Liver (tissue), 9 donors: Measurements from ENCODE around the gene MYOC. TPM values are rescaled to one million over a fixed set of nuclear protein-coding genes. Genes with fewer than 3 reads are reported as not detected.

Experiments
- DNase-seq: peaks from one replicate; pipeline ENCODE4 v3.0.0-alpha.2; 2017; ENCODE audit warnings: low spot score
- H3K27ac ChIP-seq, 2 donors: one replicate each; pipeline ENCODE4 v1.7.0; 2013; ENCODE audit warnings: inconsistent platforms in 2 of 2, low read length in 2 of 2, control low read depth in 1 of 2, low read depth in 1 of 2, mild to moderate bottlenecking in 1 of 2
- H3K27me3 ChIP-seq, 4 donors: one replicate each; pipeline versions ENCODE4 v1.6.1 to v1.7.0; 2013; ENCODE audit warnings: low read length in 3 of 4, inconsistent platforms in 1 of 4, mild to moderate bottlenecking in 1 of 4, moderate library complexity in 1 of 4; ENCODE audit not compliant: control insufficient read depth in 4 of 4, insufficient read depth in 4 of 4
- H3K36me3 ChIP-seq, 4 donors: one replicate each; pipeline versions ENCODE4 v1.6.1 to v1.7.0; 2013; ENCODE audit warnings: low read length in 3 of 4, mild to moderate bottlenecking in 3 of 4, low read depth in 1 of 4, moderate library complexity in 1 of 4; ENCODE audit not compliant: control insufficient read depth in 4 of 4, insufficient read depth in 3 of 4
- H3K4me1 ChIP-seq, 4 donors: one replicate each; pipeline versions ENCODE4 v1.6.1 to v1.7.0; 2013; ENCODE audit warnings: low read length in 3 of 4, mild to moderate bottlenecking in 3 of 4, moderate library complexity in 1 of 4; ENCODE audit not compliant: control insufficient read depth in 4 of 4, insufficient read depth in 4 of 4
- H3K4me3 ChIP-seq, 3 donors: one replicate each; pipeline versions ENCODE4 v1.6.1 to v1.7.0; 2013; ENCODE audit warnings: low read length in 3 of 3, control low read depth in 1 of 3, low read depth in 1 of 3, mild to moderate bottlenecking in 1 of 3
- H3K9ac ChIP-seq, 2 donors: one replicate each; pipeline ENCODE4 v1.7.0; 2013; ENCODE audit warnings: low read length in 2 of 2, mild to moderate bottlenecking in 2 of 2, moderate library complexity in 2 of 2, control low read depth in 1 of 2, low read depth in 1 of 2
- H3K9me3 ChIP-seq, 4 donors: one replicate each; pipeline versions ENCODE4 v1.6.1 to v1.7.0; 2013; ENCODE audit warnings: low read length in 3 of 4; ENCODE audit not compliant: control insufficient read depth in 4 of 4
- EGR1 ChIP-seq, 2 donors: IDR thresholded peaks; 2 replicates each; pipeline ENCODE4 v1.6.1; 2016 to 2018; ENCODE audit warnings: antibody characterized with exemption in 2 of 2, low read depth in 2 of 2
- FOXA1 ChIP-seq: IDR thresholded peaks from 2 replicates; pipeline ENCODE4 v1.6.1; 2016; ENCODE audit warnings: antibody characterized with exemption
- FOXA2 ChIP-seq: IDR thresholded peaks from 2 replicates; pipeline ENCODE4 v1.6.1; 2016; ENCODE audit warnings: antibody characterized with exemption
- GABPA ChIP-seq, 2 donors: IDR thresholded peaks in 1 of 2; conservative IDR thresholded peaks in 1 of 2; 2 replicates each; pipeline ENCODE4 v1.6.1; 2016; ENCODE audit warnings: antibody characterized with exemption in 2 of 2, mild to moderate bottlenecking in 1 of 2, moderate library complexity in 1 of 2
- HNF4A ChIP-seq, 2 donors: conservative IDR thresholded peaks; 2 replicates each; pipeline ENCODE4 v1.6.1; 2016; ENCODE audit warnings: antibody characterized with exemption in 2 of 2, mild to moderate bottlenecking in 2 of 2
- HNF4G ChIP-seq: IDR thresholded peaks from 2 replicates; pipeline ENCODE4 v1.6.1; 2016; ENCODE audit warnings: antibody characterized with exemption
- JUND ChIP-seq, 2 donors: IDR thresholded peaks; 2 replicates each; pipeline ENCODE4 v1.6.1; 2016; ENCODE audit warnings: antibody characterized with exemption in 2 of 2
- NR2F2 ChIP-seq: IDR thresholded peaks from 2 replicates; pipeline ENCODE4 v1.6.1; 2016; ENCODE audit warnings: antibody characterized with exemption
- RAD21 ChIP-seq, 2 donors: IDR thresholded peaks; 2 replicates each; pipeline ENCODE4 v1.6.1; 2016; ENCODE audit warnings: antibody characterized with exemption in 2 of 2, mild to moderate bottlenecking in 2 of 2
- RXRA ChIP-seq, 2 donors: IDR thresholded peaks; 2 replicates each; pipeline ENCODE4 v1.6.1; 2017 to 2018; ENCODE audit warnings: antibody characterized with exemption in 2 of 2, mild to moderate bottlenecking in 1 of 2
- SP1 ChIP-seq: IDR thresholded peaks from 2 replicates; pipeline ENCODE4 v1.6.1; 2018; ENCODE audit warnings: antibody characterized with exemption, mild to moderate bottlenecking
- TAF1 ChIP-seq: conservative IDR thresholded peaks from 2 replicates; pipeline ENCODE4 v1.6.1; 2016; ENCODE audit warnings: antibody characterized with exemption, mild to moderate bottlenecking
- YY1 ChIP-seq: IDR thresholded peaks from 2 replicates; pipeline ENCODE4 v1.6.1; 2016; ENCODE audit warnings: antibody characterized with exemption, mild to moderate bottlenecking
- WGBS: extraction: QIAGEN DNeasy Blood & Tissue Kit; methylation state at CpG from one replicate; pipeline ENCODE4 v1.1.7; 2013; 5-methylcytosine and 5-hydroxymethylcytosine counted together
- polyA plus RNA-seq, 2 donors: library from polyadenylated mRNA; stranded (reverse) in 1 of 2; unstranded in 1 of 2; fragments of 200-250 nt in 1 of 2; fragments of >200 nt in 1 of 2; fragmentation: Nextera tagmentation in 1 of 2; extraction: Ambion mirVana in 1 of 2; gene quantifications; one replicate each; pipeline versions ENCODE4 v1.2.1 to v1.2.3, GENCODE V29; 2013 to 2015
- total RNA-seq, 2 donors: library from RNA; depleted of rRNA; stranded (reverse); fragments of >200 nt; gene quantifications; one replicate each; pipeline ENCODE4 v1.2.3, GENCODE V29; 2014
- TF ChIP-seq, protein P1 (sequence below): IDR thresholded peaks from 2 replicates; pipeline ENCODE4 v1.6.1; 2016; ENCODE audit warnings: antibody characterized with exemption, mild to moderate bottlenecking
- TF ChIP-seq, protein P2 (sequence below): fragments of 150-350 bp; IDR thresholded peaks from 2 replicates; pipeline ENCODE4 v1.5.1; 2017; ENCODE audit warnings: improper control_type of control experiment, low read depth, low read length; ENCODE audit not compliant: missing input control
- TF ChIP-seq, protein P3 (sequence below): IDR thresholded peaks from 2 replicates; pipeline ENCODE4 v1.6.1; 2016; ENCODE audit warnings: antibody characterized with exemption
- TF ChIP-seq, protein P4 (sequence below): IDR thresholded peaks from 2 replicates; pipeline ENCODE4 v1.6.1; 2016; ENCODE audit warnings: antibody characterized with exemption
- TF ChIP-seq, protein P5 (sequence below): IDR thresholded peaks from 2 replicates; pipeline ENCODE4 v1.6.1; 2016; ENCODE audit warnings: antibody characterized with exemption
- donor health status: healthy.
- donor health status: healthy.
- donor health status: healthy.
- donor health status: healthy.
- donor health status: healthy.

The MYOC gene
- total and polyA plus RNA-seq, 4 donors = 0.17 to 0.18 TPM; not detected in 2

DNA sequence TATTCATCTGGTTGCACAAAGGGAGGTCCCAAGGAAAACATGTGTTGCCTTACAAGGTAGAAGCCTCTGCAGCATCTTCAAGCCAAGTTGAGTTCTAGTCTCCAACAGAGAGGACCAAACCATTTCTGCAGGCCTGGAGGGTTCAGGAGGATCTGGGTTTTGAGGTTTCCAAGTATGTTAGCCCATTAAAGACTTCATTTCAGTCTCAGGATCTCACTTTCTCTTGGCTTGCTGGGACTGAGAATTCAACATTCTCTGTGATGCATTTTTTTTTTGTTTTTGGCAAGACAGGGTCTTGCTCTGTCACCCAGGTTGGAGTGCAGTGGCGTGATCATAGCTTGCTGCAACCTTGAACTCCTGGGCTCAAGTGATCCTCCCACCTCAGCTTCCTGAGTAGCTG is 39.2 kb downstream of the MYOC start:
- no peak overlapping the region for H3K27ac ChIP-seq
- TF ChIP-seq, protein P1, sequence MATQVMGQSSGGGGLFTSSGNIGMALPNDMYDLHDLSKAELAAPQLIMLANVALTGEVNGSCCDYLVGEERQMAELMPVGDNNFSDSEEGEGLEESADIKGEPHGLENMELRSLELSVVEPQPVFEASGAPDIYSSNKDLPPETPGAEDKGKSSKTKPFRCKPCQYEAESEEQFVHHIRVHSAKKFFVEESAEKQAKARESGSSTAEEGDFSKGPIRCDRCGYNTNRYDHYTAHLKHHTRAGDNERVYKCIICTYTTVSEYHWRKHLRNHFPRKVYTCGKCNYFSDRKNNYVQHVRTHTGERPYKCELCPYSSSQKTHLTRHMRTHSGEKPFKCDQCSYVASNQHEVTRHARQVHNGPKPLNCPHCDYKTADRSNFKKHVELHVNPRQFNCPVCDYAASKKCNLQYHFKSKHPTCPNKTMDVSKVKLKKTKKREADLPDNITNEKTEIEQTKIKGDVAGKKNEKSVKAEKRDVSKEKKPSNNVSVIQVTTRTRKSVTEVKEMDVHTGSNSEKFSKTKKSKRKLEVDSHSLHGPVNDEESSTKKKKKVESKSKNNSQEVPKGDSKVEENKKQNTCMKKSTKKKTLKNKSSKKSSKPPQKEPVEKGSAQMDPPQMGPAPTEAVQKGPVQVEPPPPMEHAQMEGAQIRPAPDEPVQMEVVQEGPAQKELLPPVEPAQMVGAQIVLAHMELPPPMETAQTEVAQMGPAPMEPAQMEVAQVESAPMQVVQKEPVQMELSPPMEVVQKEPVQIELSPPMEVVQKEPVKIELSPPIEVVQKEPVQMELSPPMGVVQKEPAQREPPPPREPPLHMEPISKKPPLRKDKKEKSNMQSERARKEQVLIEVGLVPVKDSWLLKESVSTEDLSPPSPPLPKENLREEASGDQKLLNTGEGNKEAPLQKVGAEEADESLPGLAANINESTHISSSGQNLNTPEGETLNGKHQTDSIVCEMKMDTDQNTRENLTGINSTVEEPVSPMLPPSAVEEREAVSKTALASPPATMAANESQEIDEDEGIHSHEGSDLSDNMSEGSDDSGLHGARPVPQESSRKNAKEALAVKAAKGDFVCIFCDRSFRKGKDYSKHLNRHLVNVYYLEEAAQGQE = no peak
- TF ChIP-seq, protein P2, sequence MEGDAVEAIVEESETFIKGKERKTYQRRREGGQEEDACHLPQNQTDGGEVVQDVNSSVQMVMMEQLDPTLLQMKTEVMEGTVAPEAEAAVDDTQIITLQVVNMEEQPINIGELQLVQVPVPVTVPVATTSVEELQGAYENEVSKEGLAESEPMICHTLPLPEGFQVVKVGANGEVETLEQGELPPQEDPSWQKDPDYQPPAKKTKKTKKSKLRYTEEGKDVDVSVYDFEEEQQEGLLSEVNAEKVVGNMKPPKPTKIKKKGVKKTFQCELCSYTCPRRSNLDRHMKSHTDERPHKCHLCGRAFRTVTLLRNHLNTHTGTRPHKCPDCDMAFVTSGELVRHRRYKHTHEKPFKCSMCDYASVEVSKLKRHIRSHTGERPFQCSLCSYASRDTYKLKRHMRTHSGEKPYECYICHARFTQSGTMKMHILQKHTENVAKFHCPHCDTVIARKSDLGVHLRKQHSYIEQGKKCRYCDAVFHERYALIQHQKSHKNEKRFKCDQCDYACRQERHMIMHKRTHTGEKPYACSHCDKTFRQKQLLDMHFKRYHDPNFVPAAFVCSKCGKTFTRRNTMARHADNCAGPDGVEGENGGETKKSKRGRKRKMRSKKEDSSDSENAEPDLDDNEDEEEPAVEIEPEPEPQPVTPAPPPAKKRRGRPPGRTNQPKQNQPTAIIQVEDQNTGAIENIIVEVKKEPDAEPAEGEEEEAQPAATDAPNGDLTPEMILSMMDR = no peak
- TF ChIP-seq, protein P3, sequence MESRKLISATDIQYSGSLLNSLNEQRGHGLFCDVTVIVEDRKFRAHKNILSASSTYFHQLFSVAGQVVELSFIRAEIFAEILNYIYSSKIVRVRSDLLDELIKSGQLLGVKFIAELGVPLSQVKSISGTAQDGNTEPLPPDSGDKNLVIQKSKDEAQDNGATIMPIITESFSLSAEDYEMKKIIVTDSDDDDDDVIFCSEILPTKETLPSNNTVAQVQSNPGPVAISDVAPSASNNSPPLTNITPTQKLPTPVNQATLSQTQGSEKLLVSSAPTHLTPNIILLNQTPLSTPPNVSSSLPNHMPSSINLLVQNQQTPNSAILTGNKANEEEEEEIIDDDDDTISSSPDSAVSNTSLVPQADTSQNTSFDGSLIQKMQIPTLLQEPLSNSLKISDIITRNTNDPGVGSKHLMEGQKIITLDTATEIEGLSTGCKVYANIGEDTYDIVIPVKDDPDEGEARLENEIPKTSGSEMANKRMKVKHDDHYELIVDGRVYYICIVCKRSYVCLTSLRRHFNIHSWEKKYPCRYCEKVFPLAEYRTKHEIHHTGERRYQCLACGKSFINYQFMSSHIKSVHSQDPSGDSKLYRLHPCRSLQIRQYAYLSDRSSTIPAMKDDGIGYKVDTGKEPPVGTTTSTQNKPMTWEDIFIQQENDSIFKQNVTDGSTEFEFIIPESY = no peak
- TF ChIP-seq, protein P4, sequence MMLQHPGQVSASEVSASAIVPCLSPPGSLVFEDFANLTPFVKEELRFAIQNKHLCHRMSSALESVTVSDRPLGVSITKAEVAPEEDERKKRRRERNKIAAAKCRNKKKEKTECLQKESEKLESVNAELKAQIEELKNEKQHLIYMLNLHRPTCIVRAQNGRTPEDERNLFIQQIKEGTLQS = no peak
- TF ChIP-seq SP1 = no peak
- no peak for TF ChIP-seq GABPA (IDR thresholded peaks at IDR 0.05 in 1 of 2, conservative IDR thresholded peaks at IDR 0.05 in 1 of 2)
- TF ChIP-seq EGR1 (IDR thresholded peaks at IDR 0.05; ENCODE audit: low read depth in 2 of 2) = no peak
- TF ChIP-seq NR2F2 = no peak
- TF ChIP-seq RXRA (IDR thresholded peaks at IDR 0.05) = no peak
- TF ChIP-seq HNF4A (conservative IDR thresholded peaks at IDR 0.05) = no peak
- no peak for TF ChIP-seq JUND (IDR thresholded peaks at IDR 0.05)
- TF ChIP-seq RAD21 (IDR thresholded peaks at IDR 0.05) = no peak
- TF ChIP-seq, protein P5, sequence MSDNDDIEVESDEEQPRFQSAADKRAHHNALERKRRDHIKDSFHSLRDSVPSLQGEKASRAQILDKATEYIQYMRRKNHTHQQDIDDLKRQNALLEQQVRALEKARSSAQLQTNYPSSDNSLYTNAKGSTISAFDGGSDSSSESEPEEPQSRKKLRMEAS = no peak
- no peak for TF ChIP-seq FOXA2
- no peak for TF ChIP-seq FOXA1
- TF ChIP-seq TAF1 = no peak
- no peak for TF ChIP-seq YY1
- TF ChIP-seq HNF4G = no peak
- H3K36me3 ChIP-seq = no peaks in the 10 kb centered on the region
- H3K4me1 ChIP-seq = no peaks in the 10 kb centered on the region
- no peaks in the 10 kb centered on the region for H3K27me3 ChIP-seq
- H3K9ac ChIP-seq = no peak overlapping the region
- H3K9me3 ChIP-seq = no peaks in the 10 kb centered on the region
- WGBS = 100% methylated on average over 1 of the region's 1 CpG
- no peak for DNase-seq
- H3K4me3 ChIP-seq = no peak overlapping the region
